HS-5 (cell line): ENCODE data around the gene CCBE1.
"Not testable (repeated sequence)": the region's sequence is repeated elsewhere in the genome, so short reads cannot be mapped to it uniquely, and the experiment has no call there.

Experiments
- DNase-seq: peaks from one replicate; pipeline ENCODE4 v3.0.0-alpha.2; 2012; ENCODE audit warnings: low read depth

The CCBE1 gene

GRCh38 chr18:59697236-59697932 lies at the start of gene CCBE1:
TSS of gene CCBE1 (minus strand) at chr18:59697423.
- DNase-seq = peak; percentile 59

GRCh38 chr18:59744271-59744721 lies 47.1 kb upstream of the CCBE1 start:
- DNase-seq = peak; percentile 92

- no peak for DNase-seq
Measured at GRCh38 chr18:59743566-59743965, 46.3 kb upstream of the CCBE1 start.

- DNase-seq = no peak
Measured at GRCh38 chr18:59742325-59743111, 45.3 kb upstream of the CCBE1 start.

- no peak for DNase-seq
Measured at GRCh38 chr18:59740141-59740540, 42.9 kb upstream of the CCBE1 start.

- no peak for DNase-seq
Measured at GRCh38 chr18:59737776-59738300, 40.6 kb upstream of the CCBE1 start.

GRCh38 chr18:59737335-59737734 lies 40.1 kb upstream of the CCBE1 start:
- DNase-seq = not testable (repeated sequence)

- DNase-seq = no peak
Measured at GRCh38 chr18:59736061-59736460, 38.8 kb upstream of the CCBE1 start.

- DNase-seq = no peak
Measured at GRCh38 chr18:59735269-59735860, 38.1 kb upstream of the CCBE1 start.

GRCh38 chr18:59733421-59733820 lies 36.2 kb upstream of the CCBE1 start:
- no peak for DNase-seq

- DNase-seq = no peak
Measured at GRCh38 chr18:59730896-59731295, 33.7 kb upstream of the CCBE1 start.

GRCh38 chr18:59729781-59730180 lies 32.6 kb upstream of the CCBE1 start:
- DNase-seq = no peak

GRCh38 chr18:59728816-59729215 lies 31.6 kb upstream of the CCBE1 start:
- DNase-seq = no peak

- DNase-seq = no peak
Measured at GRCh38 chr18:59725142-59725541, 27.9 kb upstream of the CCBE1 start.

GRCh38 chr18:59724103-59724502 lies 26.9 kb upstream of the CCBE1 start:
- DNase-seq = no peak

- DNase-seq = no peak
Measured at GRCh38 chr18:59721931-59722330, 24.7 kb upstream of the CCBE1 start.

- no peak for DNase-seq
Measured at GRCh38 chr18:59721211-59721610, 24.0 kb upstream of the CCBE1 start.

GRCh38 chr18:59719544-59720181 lies 22.4 kb upstream of the CCBE1 start:
- peak; percentile 72 for DNase-seq

- no peak for DNase-seq
Measured at GRCh38 chr18:59718464-59719157, 21.4 kb upstream of the CCBE1 start.

- peak; percentile 95 for DNase-seq
Measured at GRCh38 chr18:59718108-59718463, 20.9 kb upstream of the CCBE1 start.

- DNase-seq = no peak
Measured at GRCh38 chr18:59717291-59717690, 20.1 kb upstream of the CCBE1 start.

- DNase-seq = peak; percentile 85
Measured at GRCh38 chr18:59715966-59716369, 18.7 kb upstream of the CCBE1 start.
